Colonic mucosa (tissue), 4 donors: ENCODE data around the gene HCK. TPM values are rescaled to one million over a fixed set of nuclear protein-coding genes. Genes with fewer than 3 reads are reported as not detected.
"Not testable (repeated sequence)": the region's sequence is repeated elsewhere in the genome, so short reads cannot be mapped to it uniquely, and the experiment has no call there.

Experiments
- DNase-seq: peaks from one replicate; pipeline ENCODE4 v3.0.0-alpha.2; 2020
- H3K27ac ChIP-seq: fragments of 200-600 bp; one replicate; pipeline ENCODE4 v1.8.0; 2021
- H3K27me3 ChIP-seq: fragments of 200-600 bp; one replicate; pipeline ENCODE4 v1.8.0; 2021
- H3K36me3 ChIP-seq: fragments of 200-600 bp; one replicate; pipeline ENCODE4 v1.8.0; 2021
- H3K4me1 ChIP-seq: fragments of 200-600 bp; one replicate; pipeline ENCODE4 v1.8.0; 2021; ENCODE audit warnings: mild to moderate bottlenecking
- H3K4me3 ChIP-seq: fragments of 200-600 bp; one replicate; pipeline ENCODE4 v1.8.0; 2021
- H3K9ac ChIP-seq, 2 donors: one replicate each; pipeline ENCODE4 v1.7.0; 2013; ENCODE audit warnings: control low read depth in 2 of 2, low read depth in 2 of 2, low read length in 2 of 2
- H3K9me3 ChIP-seq: fragments of 200-600 bp; one replicate; pipeline ENCODE4 v1.8.0; 2021
- CTCF ChIP-seq: fragments of 200-600 bp; IDR thresholded peaks from one replicate; pipeline ENCODE4 v1.8.0; 2022; ENCODE audit warnings: antibody characterized with exemption, mild to moderate bottlenecking
- intact Hi-C: fragments of 100-400 bp; cut with DNase I; formaldehyde crosslinking; loops from one replicate; pipeline ENCODE4 v1.14.1; 2022
- total RNA-seq, 2 donors: library from RNA; stranded (reverse); fragmentation: NEBNext Ultra II Directional in 1 of 2; extraction: Animal tissue kit (Norgen Biotek cat#: 25700) in 1 of 2; gene quantifications; one replicate each; pipeline ENCODE4 v1.2.1, GENCODE V29; 2021
- donor health status: healthy.
- donor health status: DM: no; HTN: no; CAD: no.
- donor health status: DM: no; HTN: no; CAD: no.

HCK gene
- total RNA-seq, 2 donors from 2014 or later: 3.7 to 6.6 TPM

GRCh38 chr20:32119734-32120133 is 67.7 kb downstream of the HCK start:
- Histone ChIP-seq H3K27me3 (no peaks in the 10 kb centered on the region), H3K4me1 (no peaks in the 10 kb centered on the region), H3K27ac (no peak overlapping the region), H3K9me3 (no peaks in the 10 kb centered on the region), H3K4me3 (no peak overlapping the region), H3K36me3 (no peaks in the 10 kb centered on the region), H3K9ac (no peak overlapping the region)
- TF ChIP-seq CTCF: no peak
- intact Hi-C loops: no loop called here
- no peak for DNase-seq

GRCh38 chr20:32121908-32122307 is 69.9 kb downstream of the HCK start:
- H3K27ac ChIP-seq, H3K9me3 ChIP-seq, H3K27me3 ChIP-seq, intact Hi-C loops, H3K4me3 ChIP-seq, DNase-seq, H3K9ac ChIP-seq, H3K4me1 ChIP-seq, H3K36me3 ChIP-seq: not testable (repeated sequence)

GRCh38 chr20:32123088-32123487 is 71.0 kb downstream of the HCK start:
- H3K27ac ChIP-seq: no peak overlapping the region
- no peak overlapping the region for H3K4me3 ChIP-seq
- H3K9ac ChIP-seq: no peak overlapping the region
- H3K27me3 ChIP-seq: no peaks in the 10 kb centered on the region
- DNase-seq: no peak
- H3K4me1 ChIP-seq: no peaks in the 10 kb centered on the region
- no peak for TF ChIP-seq CTCF
- H3K36me3 ChIP-seq: no peaks in the 10 kb centered on the region
- intact Hi-C loops: no loop called here
- H3K9me3 ChIP-seq: no peaks in the 10 kb centered on the region

- Histone ChIP-seq H3K27ac (no peak overlapping the region), H3K4me1 (no peaks in the 10 kb centered on the region), H3K27me3 (no peaks in the 10 kb centered on the region), H3K4me3 (no peak overlapping the region), H3K9ac (no peak overlapping the region), H3K9me3 (no peaks in the 10 kb centered on the region), H3K36me3 (no peaks in the 10 kb centered on the region)
- TF ChIP-seq CTCF: no peak
- intact Hi-C loops: no loop called here
- DNase-seq: no peak
Observed at GRCh38 chr20:32124916-32125454, 72.9 kb downstream of the HCK start.

- Histone ChIP-seq H3K9ac (no peak overlapping the region), H3K27ac (no peak overlapping the region), H3K36me3 (no peaks in the 10 kb centered on the region), H3K4me3 (no peak overlapping the region), H3K4me1 (no peaks in the 10 kb centered on the region), H3K27me3 (no peaks in the 10 kb centered on the region), H3K9me3 (no peaks in the 10 kb centered on the region)
- no peak for DNase-seq
- intact Hi-C loops: no loop called here
- TF ChIP-seq CTCF: no peak
Observed at GRCh38 chr20:32125506-32125905, 73.5 kb downstream of the HCK start.

- Histone ChIP-seq H3K9me3 (no peaks in the 10 kb centered on the region), H3K4me1 (no peaks in the 10 kb centered on the region), H3K36me3 (no peaks in the 10 kb centered on the region), H3K27ac (no peak overlapping the region), H3K4me3 (no peak overlapping the region), H3K27me3 (no peaks in the 10 kb centered on the region), H3K9ac (no peak overlapping the region)
- DNase-seq: no peak
- intact Hi-C loops: no loop called here
- no peak for TF ChIP-seq CTCF
Observed at GRCh38 chr20:32126919-32127318, 74.9 kb downstream of the HCK start.
